GM12864 (cell line): ENCODE data around the gene GCGR.

Experiments used
- DNase-seq: peaks from one replicate; pipeline ENCODE4 v3.0.0-alpha.2; 2011; ENCODE audit warnings: low read depth
- H3K4me3 ChIP-seq: 2 replicates; pipeline ENCODE4 v1.5.1; 2011; ENCODE audit warnings: mild to moderate bottlenecking, low read depth, low read length, control low read depth
- CTCF ChIP-seq: IDR thresholded peaks from 2 replicates; pipeline ENCODE4 v1.5.1; 2011; ENCODE audit warnings: low read depth, mild to moderate bottlenecking, moderate library complexity, low read length, control low read depth, inconsistent platforms; ENCODE audit errors: missing control alignments

The GCGR gene

GRCh38 chr17:81825841-81826466 lies 22.0 kb downstream of the GCGR start:
- no peak for DNase-seq
- TF ChIP-seq CTCF = peak; percentile 6

GRCh38 chr17:81828656-81829055 lies 24.7 kb downstream of the GCGR start:
- no peak for DNase-seq
- H3K4me3 ChIP-seq = no peak overlapping the region
- TF ChIP-seq CTCF = no peak

More at GRCh38 chr17:81825841-81826466, 22.0 kb downstream of the GCGR start:
- no peak overlapping the region for H3K4me3 ChIP-seq

GRCh38 chr17:81829858-81830257 lies 25.9 kb downstream of the GCGR start:
- H3K4me3 ChIP-seq = no peak overlapping the region
- no peak for TF ChIP-seq CTCF
- no peak for DNase-seq

- no peak for DNase-seq
- no peak for TF ChIP-seq CTCF
- H3K4me3 ChIP-seq = peak overlapping the region; percentile 85
These were observed 27.6 kb downstream of the GCGR start for GRCh38 chr17:81831563-81831956.

GRCh38 chr17:81831957-81832607 lies 28.1 kb downstream of the GCGR start:
- H3K4me3 ChIP-seq = peak overlapping the region; percentile 85
- DNase-seq = no peak
- TF ChIP-seq CTCF = no peak

- H3K4me3 ChIP-seq = peak overlapping the region; percentile 85
- DNase-seq = peak; percentile 18
- no peak for TF ChIP-seq CTCF
These were observed 28.7 kb downstream of the GCGR start for GRCh38 chr17:81832608-81833159.
